BE2C (cell line): Measurements from ENCODE around the gene FAM174B.

Experiments used
- DNase-seq: peaks from one replicate; pipeline ENCODE4 v3.0.0-alpha.2; 2020
- H3K27me3 ChIP-seq: fragments of 250-450 bp; sonication (Bioruptor Pico); 2 replicates; pipeline ENCODE4 v1.5.1; 2020; ENCODE audit warnings: mild to moderate bottlenecking
- H3K36me3 ChIP-seq: fragments of 250-450 bp; sonication (Bioruptor Pico); 2 replicates; pipeline ENCODE4 v1.5.1; 2020; ENCODE audit warnings: mild to moderate bottlenecking
- H3K4me1 ChIP-seq: fragments of 250-450 bp; sonication (Bioruptor Pico); 2 replicates; pipeline ENCODE4 v1.5.1; 2020
- H3K4me3 ChIP-seq: 2 replicates; pipeline ENCODE4 v1.5.1; 2011; ENCODE audit warnings: low read depth, low read length
- H3K9me3 ChIP-seq: fragments of 250-450 bp; sonication (Bioruptor Pico); 2 replicates; pipeline ENCODE4 v1.5.1; 2020
- CTCF ChIP-seq: IDR thresholded peaks from 2 replicates; pipeline ENCODE4 v1.5.1; 2012; ENCODE audit warnings: mild to moderate bottlenecking, low read depth, low read length

The FAM174B gene

DNA sequence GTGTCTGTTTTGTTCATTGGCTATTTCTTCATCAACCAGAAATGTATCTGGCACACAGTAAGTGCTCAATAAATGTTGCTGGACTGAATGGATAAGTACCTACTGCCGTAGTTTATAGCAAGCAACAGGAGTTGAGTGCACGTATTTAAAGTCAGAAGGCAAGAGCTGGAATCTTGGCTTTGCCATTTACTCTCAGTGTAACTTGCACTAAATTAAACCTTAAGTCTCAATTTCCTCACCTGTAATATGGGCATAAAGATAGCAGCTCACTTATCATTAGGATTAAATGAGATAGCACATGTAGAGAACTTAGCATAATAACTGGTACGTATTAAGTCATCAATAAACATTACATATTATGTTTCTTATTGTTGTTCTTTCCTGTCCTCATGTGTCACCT lies 13.0 kb upstream of the FAM174B start:
- DNase-seq: no peak
- no peak for TF ChIP-seq CTCF
- no peaks in the 10 kb centered on the region for H3K36me3 ChIP-seq
- H3K27me3 ChIP-seq: no peaks in the 10 kb centered on the region
- H3K4me1 ChIP-seq: no peaks in the 10 kb centered on the region
- no peaks in the 10 kb centered on the region for H3K9me3 ChIP-seq
- H3K4me3 ChIP-seq: no peak overlapping the region

- Histone ChIP-seq H3K4me1 (no peaks in the 10 kb centered on the region), H3K27me3 (no peaks in the 10 kb centered on the region), H3K9me3 (no peaks in the 10 kb centered on the region), H3K36me3 (no peaks in the 10 kb centered on the region), H3K4me3 (no peak overlapping the region)
- TF ChIP-seq CTCF: no peak
- no peak for DNase-seq
Measured at GRCh38 chr15:92667970-92668485, 12.5 kb upstream of the FAM174B start.

DNA sequence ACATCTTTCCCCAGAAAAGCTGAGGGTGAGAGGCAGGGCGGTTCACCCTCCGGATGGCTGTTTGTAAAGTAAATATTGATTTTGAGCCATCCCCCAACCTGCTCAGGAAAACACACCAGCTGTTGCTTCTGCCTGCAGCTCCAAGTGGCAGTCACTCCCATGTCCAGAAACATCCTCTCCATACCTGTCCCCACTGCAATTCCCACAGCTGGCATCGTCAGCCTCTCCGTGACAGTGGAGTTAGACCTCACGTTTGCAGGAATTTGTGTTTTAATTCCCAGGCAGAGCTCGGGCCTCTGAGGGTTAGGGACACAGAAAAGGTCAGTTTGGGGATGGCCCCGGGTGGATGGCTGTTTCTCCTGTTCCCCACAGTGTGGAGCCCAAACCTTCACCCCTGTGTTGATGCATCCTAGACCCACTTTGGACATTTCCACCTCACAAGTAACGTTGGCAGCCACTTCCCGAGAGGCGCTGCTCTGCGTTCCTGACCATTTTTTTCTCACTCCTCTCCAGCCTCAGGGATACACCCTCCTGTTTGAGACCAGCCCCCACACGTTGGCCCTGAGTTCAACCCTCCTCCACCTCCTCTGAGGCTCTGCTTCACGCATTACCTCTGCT lies 11.8 kb upstream of the FAM174B start:
- DNase-seq: no peak
- Histone ChIP-seq H3K9me3 (no peaks in the 10 kb centered on the region), H3K36me3 (no peaks in the 10 kb centered on the region), H3K27me3 (no peaks in the 10 kb centered on the region), H3K4me3 (no peak overlapping the region), H3K4me1 (no peaks in the 10 kb centered on the region)
- no peak for TF ChIP-seq CTCF

GRCh38 chr15:92666780-92667179 lies 11.2 kb upstream of the FAM174B start:
- TF ChIP-seq CTCF: no peak
- Histone ChIP-seq H3K9me3 (no peaks in the 10 kb centered on the region), H3K4me1 (no peaks in the 10 kb centered on the region), H3K27me3 (no peaks in the 10 kb centered on the region), H3K36me3 (no peaks in the 10 kb centered on the region), H3K4me3 (no peak overlapping the region)
- no peak for DNase-seq

DNA sequence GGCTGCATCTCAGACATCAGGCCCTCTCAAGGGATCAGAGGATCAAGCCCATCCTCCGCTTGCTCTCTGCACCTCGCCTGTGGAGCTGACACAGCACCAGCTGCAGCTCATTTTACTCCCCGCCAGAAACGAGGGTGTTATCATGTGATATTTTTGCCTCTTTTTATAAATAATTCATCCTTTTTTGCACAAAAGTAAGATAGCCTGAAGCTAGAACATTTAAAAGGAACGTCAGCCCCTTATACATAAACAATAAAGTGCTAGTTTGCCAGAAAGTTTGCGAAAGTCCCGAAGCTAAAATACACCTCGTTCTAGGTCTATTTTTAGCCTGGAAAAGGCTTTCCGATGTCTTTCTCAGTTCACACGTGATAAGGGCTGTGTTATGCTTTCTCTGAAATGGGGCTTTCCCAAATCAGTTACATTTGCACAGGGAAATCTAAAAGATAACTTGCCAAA lies 9.6 kb upstream of the FAM174B start:
- Histone ChIP-seq H3K27me3 (no peaks in the 10 kb centered on the region), H3K4me1 (no peaks in the 10 kb centered on the region), H3K4me3 (no peak overlapping the region), H3K9me3 (no peaks in the 10 kb centered on the region), H3K36me3 (no peaks in the 10 kb centered on the region)
- no peak for DNase-seq
- TF ChIP-seq CTCF: no peak

- no peak for DNase-seq
- no peak overlapping the region for H3K4me3 ChIP-seq
- TF ChIP-seq CTCF: no peak
- H3K4me1 ChIP-seq: no peaks in the 10 kb centered on the region
- no peaks in the 10 kb centered on the region for H3K36me3 ChIP-seq
- H3K9me3 ChIP-seq: no peaks in the 10 kb centered on the region
- H3K27me3 ChIP-seq: no peaks in the 10 kb centered on the region
Measured at GRCh38 chr15:92664178-92664900, 8.8 kb upstream of the FAM174B start.
